ENCODE measurements around the gene TRRAP.

GRCh38 chr7:98899816-98900215 lies 21.5 kb downstream of the TRRAP start:
- TF ChIP-seq CTCF (IDR thresholded peaks at IDR 0.05) (no peak), EP300 (IDR thresholded peaks at IDR 0.05) (no peak), POLR2A (IDR thresholded peaks at IDR 0.05) (no peak), POLR2AphosphoS5 (IDR thresholded peaks at IDR 0.05) (no peak)

Measured in upper lobe of left lung (tissue), 4 donors.